Hepatocyte (in vitro differentiated cells): ENCODE data around the gene SEMA3G.

Source experiments
- CTCF ChIP-seq: fragments of 200-600 bp; sonication (generic); IDR thresholded peaks from 2 replicates; pipeline ENCODE4 v1.5.1; 2016; ENCODE audit warnings: antibody characterized with exemption, mild to moderate bottlenecking; ENCODE audit not compliant: poor library complexity
- EZH2 ChIP-seq: fragments of 200-600 bp; sonication (generic); IDR thresholded peaks from 2 replicates; pipeline ENCODE4 v1.6.1; 2016; ENCODE audit warnings: antibody characterized with exemption, mild to moderate bottlenecking, borderline replicate concordance

GRCh38 chr3:52431459-52432223 is 13.3 kb downstream of the SEMA3G start:
- TF ChIP-seq CTCF (no peak), EZH2 (no peak)
